GM12865 (cell line): ENCODE results near the gene ERFL.

Experiments
- DNase-seq: peaks from one replicate; pipeline ENCODE4 v3.0.0; 2010; ENCODE audit warnings: low read depth
- H3K4me3 ChIP-seq: 2 replicates; pipeline ENCODE4 v1.5.1; 2011; ENCODE audit warnings: mild to moderate bottlenecking, low read depth, low read length, control low read depth
- CTCF ChIP-seq: IDR thresholded peaks from 2 replicates; pipeline ENCODE4 v1.5.1; 2011; ENCODE audit warnings: low read length, control low read depth, low read depth, inconsistent platforms; ENCODE audit not compliant: insufficient read depth; ENCODE audit errors: missing control alignments

ERFL gene

GRCh38 chr19:41926028-41926762 is 2.1 kb downstream of the ERFL start:
- H3K4me3 ChIP-seq = no peak overlapping the region
- TF ChIP-seq CTCF = no peak
- DNase-seq = no peak

GRCh38 chr19:41925208-41926003 is 2.8 kb downstream of the ERFL start:
- DNase-seq = no peak
- no peak overlapping the region for H3K4me3 ChIP-seq
- TF ChIP-seq CTCF = no peak

GRCh38 chr19:41924151-41925145 is 3.8 kb downstream of the ERFL start:
- no peak for TF ChIP-seq CTCF
- DNase-seq = no peak
- H3K4me3 ChIP-seq = no peak overlapping the region

GRCh38 chr19:41923045-41923788 is 5.0 kb downstream of the ERFL start:
- TF ChIP-seq CTCF = no peak
- no peak overlapping the region for H3K4me3 ChIP-seq
- DNase-seq = no peak

- H3K4me3 ChIP-seq = no peak overlapping the region
- no peak for DNase-seq
- TF ChIP-seq CTCF = no peak
Observed at GRCh38 chr19:41922585-41922984, 5.7 kb downstream of the ERFL start.
